ENCODE data around the gene EPS15. TPM values are rescaled to one million over a fixed set of nuclear protein-coding genes. Genes with fewer than 3 reads are reported as not detected.

EPS15 gene
- total and polyA plus RNA-seq, 10 of the 15 experiments (the other 5 are each of a cell fraction or from before 2014, with no cell fraction given): 24.7 to 87.8 (median 56.3) TPM

DNA sequence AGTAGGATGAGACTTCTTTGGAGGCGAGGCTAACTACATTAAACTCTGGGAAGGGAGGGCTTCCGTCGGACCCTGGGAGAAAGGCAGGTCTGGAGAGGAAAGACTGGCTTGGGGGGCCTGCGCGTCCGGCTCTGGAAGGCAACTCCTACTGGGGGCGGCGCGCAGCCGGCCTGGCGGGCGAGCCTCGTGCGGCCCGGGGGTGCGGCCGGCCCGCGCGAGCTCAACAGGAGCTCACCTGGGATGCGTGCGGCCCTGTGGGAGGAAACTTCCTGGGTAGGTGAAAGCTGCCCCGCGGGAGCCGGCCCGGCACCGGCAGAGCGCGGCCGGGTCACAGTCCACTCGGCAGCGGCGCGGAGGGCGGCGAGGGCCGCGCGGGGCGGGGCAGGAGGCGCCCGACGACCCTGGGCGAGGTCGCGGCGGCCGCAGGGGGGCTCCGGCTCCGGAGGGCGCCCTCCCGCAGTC, 449 bp downstream of the EPS15 start (continued):
- TF ChIP-seq, protein P1, sequence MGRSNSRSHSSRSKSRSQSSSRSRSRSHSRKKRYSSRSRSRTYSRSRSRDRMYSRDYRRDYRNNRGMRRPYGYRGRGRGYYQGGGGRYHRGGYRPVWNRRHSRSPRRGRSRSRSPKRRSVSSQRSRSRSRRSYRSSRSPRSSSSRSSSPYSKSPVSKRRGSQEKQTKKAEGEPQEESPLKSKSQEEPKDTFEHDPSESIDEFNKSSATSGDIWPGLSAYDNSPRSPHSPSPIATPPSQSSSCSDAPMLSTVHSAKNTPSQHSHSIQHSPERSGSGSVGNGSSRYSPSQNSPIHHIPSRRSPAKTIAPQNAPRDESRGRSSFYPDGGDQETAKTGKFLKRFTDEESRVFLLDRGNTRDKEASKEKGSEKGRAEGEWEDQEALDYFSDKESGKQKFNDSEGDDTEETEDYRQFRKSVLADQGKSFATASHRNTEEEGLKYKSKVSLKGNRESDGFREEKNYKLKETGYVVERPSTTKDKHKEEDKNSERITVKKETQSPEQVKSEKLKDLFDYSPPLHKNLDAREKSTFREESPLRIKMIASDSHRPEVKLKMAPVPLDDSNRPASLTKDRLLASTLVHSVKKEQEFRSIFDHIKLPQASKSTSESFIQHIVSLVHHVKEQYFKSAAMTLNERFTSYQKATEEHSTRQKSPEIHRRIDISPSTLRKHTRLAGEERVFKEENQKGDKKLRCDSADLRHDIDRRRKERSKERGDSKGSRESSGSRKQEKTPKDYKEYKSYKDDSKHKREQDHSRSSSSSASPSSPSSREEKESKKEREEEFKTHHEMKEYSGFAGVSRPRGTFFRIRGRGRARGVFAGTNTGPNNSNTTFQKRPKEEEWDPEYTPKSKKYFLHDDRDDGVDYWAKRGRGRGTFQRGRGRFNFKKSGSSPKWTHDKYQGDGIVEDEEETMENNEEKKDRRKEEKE (IDR thresholded peaks at IDR 0.05): 0 out of 2 replicates have a peak, but pooled peaks have one; percentile 7
- TF ChIP-seq NR2F1 (conservative IDR thresholded peaks at IDR 0.05) (peak; percentile 61), CHD2 (IDR thresholded peaks at IDR 0.05; ENCODE audit: borderline replicate concordance, low read depth, low read length) (no peak), NR2C2 (IDR thresholded peaks at IDR 0.05; ENCODE audit: borderline replicate concordance, control insufficient read depth, insufficient read length, low read depth) (no peak), MYB (IDR thresholded peaks at IDR 0.05; ENCODE audit: borderline replicate concordance, low read depth, low read length) (no peak), RELA (IDR thresholded peaks at IDR 0.05; ENCODE audit: borderline replicate concordance, partially characterized antibody) (no peak), MEF2B (IDR thresholded peaks at IDR 0.05; ENCODE audit: partially characterized antibody, poor library complexity, severe bottlenecking) (no peak), DPF2 (IDR thresholded peaks at IDR 0.05) (peak; percentile 60; the same call in 1 of the 2 replicates), BRCA1 (IDR thresholded peaks at IDR 0.05; ENCODE audit: low read depth, low read length) (no peak), ZNF24 (IDR thresholded peaks at IDR 0.05) (no peak), GABPA (IDR thresholded peaks at IDR 0.05; ENCODE audit: low read depth) (no peak), PAX5 (IDR thresholded peaks at IDR 0.05; ENCODE audit: borderline replicate concordance, low read depth, low read length) (no peak), CHD1 (IDR thresholded peaks at IDR 0.05; ENCODE audit: low read depth, low read length) (no peak), FOXM1 (IDR thresholded peaks at IDR 0.05; ENCODE audit: low read depth, low read length) (no peak), NFIC (IDR thresholded peaks at IDR 0.05; ENCODE audit: low read depth, low read length) (no peak), BCL11A (IDR thresholded peaks at IDR 0.05; ENCODE audit: low read depth, low read length) (no peak), POLR2AphosphoS5 (IDR thresholded peaks at IDR 0.05; ENCODE audit: low read length) (peak; percentile 3; the same call in 1 of the 2 replicates), CHD4 (IDR thresholded peaks at IDR 0.05) (no peak), ATF7 (IDR thresholded peaks at IDR 0.05; ENCODE audit: low read depth) (no peak), JUNB (IDR thresholded peaks at IDR 0.05) (no peak), SMC3 (IDR thresholded peaks at IDR 0.05; ENCODE audit: borderline replicate concordance, low read length) (no peak), SIX5 (IDR thresholded peaks at IDR 0.05; ENCODE audit: low read depth, low read length, severe bottlenecking) (no peak)
- TF ChIP-seq, protein P2, sequence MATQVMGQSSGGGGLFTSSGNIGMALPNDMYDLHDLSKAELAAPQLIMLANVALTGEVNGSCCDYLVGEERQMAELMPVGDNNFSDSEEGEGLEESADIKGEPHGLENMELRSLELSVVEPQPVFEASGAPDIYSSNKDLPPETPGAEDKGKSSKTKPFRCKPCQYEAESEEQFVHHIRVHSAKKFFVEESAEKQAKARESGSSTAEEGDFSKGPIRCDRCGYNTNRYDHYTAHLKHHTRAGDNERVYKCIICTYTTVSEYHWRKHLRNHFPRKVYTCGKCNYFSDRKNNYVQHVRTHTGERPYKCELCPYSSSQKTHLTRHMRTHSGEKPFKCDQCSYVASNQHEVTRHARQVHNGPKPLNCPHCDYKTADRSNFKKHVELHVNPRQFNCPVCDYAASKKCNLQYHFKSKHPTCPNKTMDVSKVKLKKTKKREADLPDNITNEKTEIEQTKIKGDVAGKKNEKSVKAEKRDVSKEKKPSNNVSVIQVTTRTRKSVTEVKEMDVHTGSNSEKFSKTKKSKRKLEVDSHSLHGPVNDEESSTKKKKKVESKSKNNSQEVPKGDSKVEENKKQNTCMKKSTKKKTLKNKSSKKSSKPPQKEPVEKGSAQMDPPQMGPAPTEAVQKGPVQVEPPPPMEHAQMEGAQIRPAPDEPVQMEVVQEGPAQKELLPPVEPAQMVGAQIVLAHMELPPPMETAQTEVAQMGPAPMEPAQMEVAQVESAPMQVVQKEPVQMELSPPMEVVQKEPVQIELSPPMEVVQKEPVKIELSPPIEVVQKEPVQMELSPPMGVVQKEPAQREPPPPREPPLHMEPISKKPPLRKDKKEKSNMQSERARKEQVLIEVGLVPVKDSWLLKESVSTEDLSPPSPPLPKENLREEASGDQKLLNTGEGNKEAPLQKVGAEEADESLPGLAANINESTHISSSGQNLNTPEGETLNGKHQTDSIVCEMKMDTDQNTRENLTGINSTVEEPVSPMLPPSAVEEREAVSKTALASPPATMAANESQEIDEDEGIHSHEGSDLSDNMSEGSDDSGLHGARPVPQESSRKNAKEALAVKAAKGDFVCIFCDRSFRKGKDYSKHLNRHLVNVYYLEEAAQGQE (IDR thresholded peaks at IDR 0.05; ENCODE audit: low read depth, low read length): no peak
- TF ChIP-seq, protein P3, sequence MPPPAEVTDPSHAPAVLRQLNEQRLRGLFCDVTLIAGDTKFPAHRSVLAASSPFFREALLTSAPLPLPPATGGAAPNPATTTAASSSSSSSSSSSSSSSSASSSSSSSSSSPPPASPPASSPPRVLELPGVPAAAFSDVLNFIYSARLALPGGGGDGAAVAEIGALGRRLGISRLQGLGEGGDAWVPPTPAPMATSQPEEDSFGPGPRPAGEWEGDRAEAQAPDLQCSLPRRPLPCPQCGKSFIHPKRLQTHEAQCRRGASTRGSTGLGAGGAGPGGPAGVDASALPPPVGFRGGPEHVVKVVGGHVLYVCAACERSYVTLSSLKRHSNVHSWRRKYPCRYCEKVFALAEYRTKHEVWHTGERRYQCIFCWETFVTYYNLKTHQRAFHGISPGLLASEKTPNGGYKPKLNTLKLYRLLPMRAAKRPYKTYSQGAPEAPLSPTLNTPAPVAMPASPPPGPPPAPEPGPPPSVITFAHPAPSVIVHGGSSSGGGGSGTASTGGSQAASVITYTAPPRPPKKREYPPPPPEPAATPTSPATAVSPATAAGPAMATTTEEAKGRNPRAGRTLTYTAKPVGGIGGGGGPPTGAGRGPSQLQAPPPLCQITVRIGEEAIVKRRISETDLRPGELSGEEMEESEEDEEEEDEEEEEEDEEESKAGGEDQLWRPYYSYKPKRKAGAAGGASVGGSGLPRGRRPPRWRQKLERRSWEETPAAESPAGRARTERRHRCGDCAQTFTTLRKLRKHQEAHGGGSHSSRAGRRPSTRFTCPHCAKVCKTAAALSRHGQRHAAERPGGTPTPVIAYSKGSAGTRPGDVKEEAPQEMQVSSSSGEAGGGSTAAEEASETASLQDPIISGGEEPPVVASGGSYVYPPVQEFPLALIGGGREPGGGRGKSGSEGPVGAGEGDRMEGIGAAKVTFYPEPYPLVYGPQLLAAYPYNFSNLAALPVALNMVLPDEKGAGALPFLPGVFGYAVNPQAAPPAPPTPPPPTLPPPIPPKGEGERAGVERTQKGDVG (CRISPR knock-in tag; IDR thresholded peaks at IDR 0.05): no peak
